Measurements from ENCODE around the gene RND3.

DNA sequence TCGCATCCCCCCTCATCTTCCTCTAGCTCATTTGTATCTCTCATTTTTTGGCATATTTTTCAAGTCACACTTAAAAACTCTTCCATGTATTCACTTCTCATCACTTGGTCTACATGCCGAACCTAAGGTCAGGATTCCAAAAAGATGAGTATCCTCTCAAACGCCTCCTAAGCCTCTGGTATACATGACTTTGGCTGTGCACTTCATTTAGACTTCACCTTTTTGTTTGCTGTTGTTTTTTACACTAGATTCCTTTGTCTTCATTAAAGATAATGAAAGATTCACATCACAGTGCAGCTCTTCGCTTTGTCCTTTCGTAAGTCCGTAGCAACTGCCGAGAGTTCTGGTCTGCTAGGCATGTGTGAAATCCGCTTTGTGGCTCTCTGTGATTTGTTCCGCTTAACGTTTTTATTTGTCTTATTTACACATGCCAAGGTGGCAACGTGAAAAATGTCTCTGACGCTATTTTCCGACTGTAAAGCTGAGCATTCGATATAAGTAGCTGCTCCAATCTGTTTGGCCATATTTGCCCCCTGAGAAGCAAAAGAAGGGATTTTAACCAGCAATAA, 17.7 kb downstream of the RND3 start:
- TF ChIP-seq, protein P1, sequence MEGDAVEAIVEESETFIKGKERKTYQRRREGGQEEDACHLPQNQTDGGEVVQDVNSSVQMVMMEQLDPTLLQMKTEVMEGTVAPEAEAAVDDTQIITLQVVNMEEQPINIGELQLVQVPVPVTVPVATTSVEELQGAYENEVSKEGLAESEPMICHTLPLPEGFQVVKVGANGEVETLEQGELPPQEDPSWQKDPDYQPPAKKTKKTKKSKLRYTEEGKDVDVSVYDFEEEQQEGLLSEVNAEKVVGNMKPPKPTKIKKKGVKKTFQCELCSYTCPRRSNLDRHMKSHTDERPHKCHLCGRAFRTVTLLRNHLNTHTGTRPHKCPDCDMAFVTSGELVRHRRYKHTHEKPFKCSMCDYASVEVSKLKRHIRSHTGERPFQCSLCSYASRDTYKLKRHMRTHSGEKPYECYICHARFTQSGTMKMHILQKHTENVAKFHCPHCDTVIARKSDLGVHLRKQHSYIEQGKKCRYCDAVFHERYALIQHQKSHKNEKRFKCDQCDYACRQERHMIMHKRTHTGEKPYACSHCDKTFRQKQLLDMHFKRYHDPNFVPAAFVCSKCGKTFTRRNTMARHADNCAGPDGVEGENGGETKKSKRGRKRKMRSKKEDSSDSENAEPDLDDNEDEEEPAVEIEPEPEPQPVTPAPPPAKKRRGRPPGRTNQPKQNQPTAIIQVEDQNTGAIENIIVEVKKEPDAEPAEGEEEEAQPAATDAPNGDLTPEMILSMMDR (IDR thresholded peaks at IDR 0.05), result no peak
- TF ChIP-seq POLR2A (IDR thresholded peaks at IDR 0.05), result no peak

Data from esophagus squamous epithelium (tissue), 4 donors.